GM12878 (cell line): Measurements from ENCODE around the gene SLAMF9. TPM values are rescaled to one million over a fixed set of nuclear protein-coding genes. Genes with fewer than 3 reads are reported as not detected.

Experiments used
- ATAC-seq: fragments of 200-7000 bp; cut with Tn5 transposase; 3 replicates; pipeline ENCODE4 v1.9.1; 2020; ENCODE audit warnings: mild to moderate bottlenecking, moderate library complexity
- BruUV-seq: library from RNA; stranded (reverse); fragments of 400-500 nt; replicated peaks from 2 replicates; lab custom pipeline; 2021; lab: Mats Ljungman, UMichigan
- CTCF ChIA-PET: fragments of 300-600 bp; sonication (Branson Sonifier 250); formaldehyde crosslinking; extraction: SDS; loops from one replicate; lab custom pipeline; 2021; ENCODE audit warnings: inconsistent platforms; lab: Yijun Ruan, JAX
- POLR2A ChIA-PET: fragments of 350-600 bp; formaldehyde crosslinking; extraction: SDS; loops from one replicate; lab custom pipeline; 2021; ENCODE audit warnings: inconsistent platforms; lab: Charles Lee
- RAD21 ChIA-PET: fragments of 300-600 bp; sonication (Branson Sonifier 250); formaldehyde crosslinking; loops from one replicate; lab custom pipeline; 2023; ENCODE audit warnings: antibody characterized with exemption; ENCODE audit not compliant: unreplicated experiment; lab: Charles Lee
- SMC1A ChIA-PET: fragments of 300-600 bp; sonication (Branson Sonifier 250); formaldehyde crosslinking; loops from one replicate; lab custom pipeline; 2023; ENCODE audit not compliant: unreplicated experiment, uncharacterized antibody; lab: Charles Lee
- DNase-seq: peaks from one replicate; pipeline ENCODE4 v3.0.0-alpha.2; 2011; ENCODE audit warnings: low read depth, low spot score
- FAIRE-seq: peaks from 3 replicates; lab custom pipeline; 2011; peaks lifted over from hg19 to GRCh38; lab: Jason Lieb, UNC
- H2AFZ ChIP-seq: 2 replicates; pipeline ENCODE4 v1.6.0; 2011; ENCODE audit warnings: low read depth, low read length, control low read depth; ENCODE audit not compliant: control insufficient read depth
- H3K27ac ChIP-seq: 2 replicates; pipeline ENCODE4 v1.5.1; 2011; ENCODE audit warnings: control low read depth; ENCODE audit not compliant: control insufficient read depth, insufficient read depth
- H3K27me3 ChIP-seq, 2 experiments: replicated peaks in 1 of 2; 2 replicates each; pipeline versions ENCODE4 v1.6.0 to v1.6.1; 2011; ENCODE audit warnings: low read length in 1 of 2; ENCODE audit not compliant: control insufficient read depth in 2 of 2, insufficient read depth in 2 of 2
- H3K36me3 ChIP-seq, 2 experiments: 2 replicates each; pipeline ENCODE4 v1.5.1; 2011; ENCODE audit warnings: low read length in 1 of 2; ENCODE audit not compliant: control insufficient read depth in 2 of 2, insufficient read depth in 2 of 2
- H3K4me1 ChIP-seq: 2 replicates; pipeline ENCODE4 v1.6.1; 2011; ENCODE audit warnings: mild to moderate bottlenecking, low read length, moderate library complexity, mixed read lengths; ENCODE audit not compliant: control insufficient read depth, insufficient read depth
- H3K4me2 ChIP-seq: 2 replicates; pipeline ENCODE4 v1.6.0; 2011; ENCODE audit warnings: control low read depth; ENCODE audit not compliant: control insufficient read depth, insufficient read depth
- H3K4me3 ChIP-seq: fragments of 200-600 bp; sonication (generic); 2 replicates; pipeline ENCODE4 v1.5.1; 2016
- H3K79me2 ChIP-seq: 2 replicates; pipeline ENCODE4 v1.6.0; 2011; ENCODE audit warnings: low read length; ENCODE audit not compliant: control insufficient read depth, insufficient read depth
- H3K9ac ChIP-seq: 2 replicates; pipeline ENCODE4 v1.8.0; 2011; ENCODE audit warnings: low read length, control low read depth, mixed read lengths; ENCODE audit not compliant: control insufficient read depth, insufficient read depth
- H3K9me3 ChIP-seq: replicated peaks from 3 replicates; pipeline ENCODE4 v1.5.1; 2011; ENCODE audit warnings: mild to moderate bottlenecking, low read length; ENCODE audit not compliant: control insufficient read depth, insufficient read depth
- H4K20me1 ChIP-seq: 2 replicates; pipeline ENCODE4 v1.6.0; 2011; ENCODE audit not compliant: control insufficient read depth, insufficient read depth
- ASH2L ChIP-seq: fragments of 300-600, 200-600 bp; sonication (generic); IDR thresholded peaks from 2 replicates; pipeline ENCODE4 v1.6.1; 2017; ENCODE audit warnings: low read depth, mild to moderate bottlenecking, borderline replicate concordance
- DPF2 ChIP-seq: fragments of 450-650 bp; IDR thresholded peaks from 2 replicates; pipeline ENCODE4 v1.6.1; 2017; ENCODE audit warnings: mild to moderate bottlenecking
- MTA2 ChIP-seq: fragments of 450-650 bp; IDR thresholded peaks from 2 replicates; pipeline ENCODE4 v1.6.1; 2016; ENCODE audit warnings: low read depth, mild to moderate bottlenecking, moderate library complexity
- NFYB ChIP-seq: IDR thresholded peaks from 2 replicates; pipeline ENCODE4 v1.6.1; 2011; ENCODE audit warnings: low read depth, mild to moderate bottlenecking, low read length, improper control_type of control experiment, moderate library complexity; ENCODE audit not compliant: insufficient read depth
- NR2F1 ChIP-seq: fragments of 450-650 bp; conservative IDR thresholded peaks from 2 replicates; pipeline ENCODE4 v1.6.1; 2017; ENCODE audit warnings: mild to moderate bottlenecking
- PML ChIP-seq: IDR thresholded peaks from 2 replicates; pipeline ENCODE4 v1.6.1; 2012; ENCODE audit warnings: low read length, inconsistent platforms
- POU2F2 ChIP-seq: IDR thresholded peaks from 3 replicates; pipeline ENCODE4 v1.6.1; 2011; ENCODE audit warnings: low read depth, mild to moderate bottlenecking, low read length, borderline replicate concordance
- RAD21 ChIP-seq: IDR thresholded peaks from 2 replicates; pipeline ENCODE4 v1.6.1; 2011; ENCODE audit warnings: mild to moderate bottlenecking, low read depth, low read length, moderate library complexity; ENCODE audit not compliant: insufficient read depth
- RB1 ChIP-seq: fragments of 450-650 bp; formaldehyde crosslinking; IDR thresholded peaks from 2 replicates; pipeline ENCODE4 v1.6.1; 2017; ENCODE audit warnings: mild to moderate bottlenecking, borderline replicate concordance
- RUNX3 ChIP-seq: IDR thresholded peaks from 2 replicates; pipeline ENCODE4 v1.6.1; 2012; ENCODE audit warnings: low read length, inconsistent platforms
- SREBF2 ChIP-seq: IDR thresholded peaks from 2 replicates; pipeline ENCODE4 v1.6.1; 2012; ENCODE audit warnings: mild to moderate bottlenecking, low read length
- SRF ChIP-seq, 2 experiments: IDR thresholded peaks; 2 replicates each; pipeline ENCODE4 v1.6.1; 2011; ENCODE audit warnings: low read depth in 2 of 2, low read length in 2 of 2, mild to moderate bottlenecking in 1 of 2, moderate library complexity in 1 of 2
- TCF12 ChIP-seq: IDR thresholded peaks from 2 replicates; pipeline ENCODE4 v1.6.1; 2011; ENCODE audit warnings: low read depth, mild to moderate bottlenecking, low read length
- YBX1 ChIP-seq: fragments of 450-650 bp; IDR thresholded peaks from 2 replicates; pipeline ENCODE4 v1.6.1; 2016; ENCODE audit warnings: antibody characterized with exemption
- ZNF217 ChIP-seq: fragments of 450-650 bp; IDR thresholded peaks from 2 replicates; pipeline ENCODE4 v1.6.1; 2017; ENCODE audit warnings: antibody characterized with exemption, mild to moderate bottlenecking
- WGBS: methylation state at CpG from one replicate; pipeline ENCODE4 v1.1.6; 2016; ENCODE audit warnings: low lambda C conversion rate; ENCODE audit not compliant: insufficient replicate concordance, insufficient coverage; ENCODE audit errors: missing lambda C conversion rate; 5-methylcytosine and 5-hydroxymethylcytosine counted together
- in situ Hi-C: fragments of 300-500 bp; cut with MboI; formaldehyde crosslinking; loops from 9 replicates; pipeline ENCODE4 v1.14.3; 2018; ENCODE audit warnings: mixed read lengths
- intact Hi-C: fragments of 100-400 bp; cut with micrococcal nuclease; formaldehyde crosslinking; loops from one replicate; pipeline ENCODE4 v1.14.2; 2022; ENCODE audit not compliant: unreplicated experiment
- polyA plus RNA-seq, 11 experiments: library from polyadenylated mRNA; depleted of rRNA in 4 of 11; unstranded in 6 of 11; stranded (reverse) in 5 of 11; fragments of >200 nt; fragmentation: Nextera tagmentation in 4 of 11; fragmentation: Illumina TruSeq in 1 of 11; extraction: Ambion mirVana in 4 of 11; extraction: Trizol in 1 of 11; gene quantifications; 1 replicate in 1 of 11; 2 replicates in 10 of 11; pipeline versions ENCODE4 v1.2.1 to v1.2.3, GENCODE V29; 2011 to 2016; ENCODE audit warnings: inconsistent platforms in 2 of 11, missing spikeins in 2 of 11, low read depth in 1 of 11
- total RNA-seq, 4 experiments: library from RNA; depleted of rRNA in 3 of 4; stranded (reverse); fragments of >200 nt in 3 of 4; fragmentation: Illumina TruSeq in 1 of 4; extraction: Trizol in 1 of 4; gene quantifications; 2 replicates each; pipeline versions ENCODE4 v1.2.1 to v1.2.3, GENCODE V29; 2013 to 2021
- TF ChIP-seq, protein P1 (sequence below): fragments of 450-650 bp; formaldehyde crosslinking; IDR thresholded peaks from 2 replicates; pipeline ENCODE4 v1.5.0; 2022; ENCODE audit warnings: mild to moderate bottlenecking, missing genetic modification characterization

The SLAMF9 gene
- total and polyA plus RNA-seq, 10 of the 15 experiments (the other 5 are each of a cell fraction or from before 2014, with no cell fraction given), result not detected

DNA sequence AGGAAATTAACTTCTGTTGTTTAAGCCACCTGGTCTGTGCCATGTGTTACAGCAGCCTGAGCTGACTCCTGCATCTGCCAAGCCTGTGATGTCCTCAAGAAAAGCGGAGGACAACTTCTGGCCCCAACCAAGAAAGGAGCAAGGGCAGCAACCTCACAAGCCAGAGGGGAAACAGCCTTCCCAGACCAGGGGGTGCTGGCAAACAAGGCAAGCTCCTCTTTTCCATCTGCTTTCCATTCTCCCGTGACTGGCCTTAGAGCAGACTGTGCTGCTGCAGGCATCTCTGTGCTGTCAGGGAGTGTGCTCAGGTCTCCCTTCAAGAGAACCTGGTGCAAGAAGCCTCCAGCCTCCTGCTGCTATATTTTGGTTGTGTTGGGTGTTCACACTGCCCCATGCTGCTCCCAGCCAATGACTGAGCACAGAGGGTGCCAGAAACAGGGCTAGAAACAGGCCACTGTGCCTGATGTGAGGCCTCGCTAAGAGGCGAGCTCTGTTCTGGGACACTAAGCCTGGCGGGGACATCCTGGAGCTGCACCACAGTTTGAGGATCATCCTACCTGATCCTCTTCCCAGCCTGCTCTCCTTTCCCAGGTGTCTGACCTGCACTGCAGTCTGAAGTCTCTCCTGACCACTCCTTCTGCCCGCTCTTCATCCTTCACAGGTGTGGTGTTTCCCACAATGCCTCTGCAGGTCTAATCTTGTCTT lies 27.5 kb upstream of the SLAMF9 start (continued):
- no peak for TF ChIP-seq MTA2
- no peak for TF ChIP-seq RAD21
- TF ChIP-seq, all 136 proteins: peak for 0

DNA sequence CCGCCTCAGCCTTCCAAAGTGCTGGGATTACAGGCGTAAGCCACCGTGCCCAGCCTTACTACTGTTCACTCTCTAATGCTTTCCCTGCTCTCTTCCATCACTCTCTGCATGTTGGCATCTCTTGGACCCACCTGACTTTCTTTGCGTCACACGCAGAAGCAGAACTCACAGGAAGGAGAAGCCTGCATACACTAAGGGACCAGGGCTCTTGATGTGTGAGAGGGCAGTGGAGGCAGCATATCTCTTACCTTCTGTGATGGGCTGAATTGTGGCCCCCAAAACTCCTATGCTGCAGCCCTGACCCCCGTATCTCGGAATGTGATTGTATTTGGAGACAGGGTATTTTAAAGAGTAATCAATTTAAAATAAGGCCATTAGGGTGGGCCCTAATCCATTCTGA lies 26.7 kb upstream of the SLAMF9 start:
- intact Hi-C loops, result no loop called here
- Histone ChIP-seq H4K20me1 (no peaks in the 10 kb centered on the region), H3K4me2 (no peak overlapping the region), H3K4me3 (no peak overlapping the region), H3K27ac (no peak overlapping the region)
- in situ Hi-C loops, result no loop called here
- no TSS peak for BruUV-seq
- CTCF ChIA-PET, result no interaction called here
- FAIRE-seq (no peak), ATAC-seq (no peak)
- TF ChIP-seq ZNF217 (no peak), DPF2 (no peak), TCF12 (no peak), RB1 (no peak), NFYB (no peak), ASH2L (no peak), PML (no peak), YBX1 (no peak), NR2F1 (no peak), SREBF2 (no peak), POU2F2 (no peak), SRF (IDR thresholded peaks at IDR 0.05; ENCODE audit: low read depth in 2 of 2, low read length in 2 of 2) (no peak), RUNX3 (no peak)
- TF ChIP-seq, protein P1, sequence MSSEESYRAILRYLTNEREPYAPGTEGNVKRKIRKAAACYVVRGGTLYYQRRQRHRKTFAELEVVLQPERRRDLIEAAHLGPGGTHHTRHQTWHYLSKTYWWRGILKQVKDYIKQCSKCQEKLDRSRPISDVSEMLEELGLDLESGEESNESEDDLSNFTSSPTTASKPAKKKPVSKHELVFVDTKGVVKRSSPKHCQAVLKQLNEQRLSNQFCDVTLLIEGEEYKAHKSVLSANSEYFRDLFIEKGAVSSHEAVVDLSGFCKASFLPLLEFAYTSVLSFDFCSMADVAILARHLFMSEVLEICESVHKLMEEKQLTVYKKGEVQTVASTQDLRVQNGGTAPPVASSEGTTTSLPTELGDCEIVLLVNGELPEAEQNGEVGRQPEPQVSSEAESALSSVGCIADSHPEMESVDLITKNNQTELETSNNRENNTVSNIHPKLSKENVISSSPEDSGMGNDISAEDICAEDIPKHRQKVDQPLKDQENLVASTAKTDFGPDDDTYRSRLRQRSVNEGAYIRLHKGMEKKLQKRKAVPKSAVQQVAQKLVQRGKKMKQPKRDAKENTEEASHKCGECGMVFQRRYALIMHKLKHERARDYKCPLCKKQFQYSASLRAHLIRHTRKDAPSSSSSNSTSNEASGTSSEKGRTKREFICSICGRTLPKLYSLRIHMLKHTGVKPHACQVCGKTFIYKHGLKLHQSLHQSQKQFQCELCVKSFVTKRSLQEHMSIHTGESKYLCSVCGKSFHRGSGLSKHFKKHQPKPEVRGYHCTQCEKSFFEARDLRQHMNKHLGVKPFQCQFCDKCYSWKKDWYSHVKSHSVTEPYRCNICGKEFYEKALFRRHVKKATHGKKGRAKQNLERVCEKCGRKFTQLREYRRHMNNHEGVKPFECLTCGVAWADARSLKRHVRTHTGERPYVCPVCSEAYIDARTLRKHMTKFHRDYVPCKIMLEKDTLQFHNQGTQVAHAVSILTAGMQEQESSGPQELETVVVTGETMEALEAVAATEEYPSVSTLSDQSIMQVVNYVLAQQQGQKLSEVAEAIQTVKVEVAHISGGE (CRISPR knock-in tag), result no peak
- TF ChIP-seq, all 136 proteins: peak for 0
- H3K79me2 ChIP-seq, result no peaks in the 10 kb centered on the region
- H3K9me3 ChIP-seq, result no peaks in the 10 kb centered on the region
- H3K4me1 ChIP-seq, result no peaks in the 10 kb centered on the region
- H2AFZ ChIP-seq, result no peak overlapping the region
- ChIA-PET RAD21 (no interaction called here), SMC1A (no interaction called here), POLR2A (no interaction called here)
- 47% methylated on average over 7 of the region's 7 CpGs for WGBS
- DNase-seq, result no peak
- no peaks in the 10 kb centered on the region for H3K36me3 ChIP-seq
- H3K9ac ChIP-seq, result no peak overlapping the region
- peaks cover 0 to 2% of the 10 kb centered on the region in 2 experiments; a peak in 1 of 4 replicates for H3K27me3 ChIP-seq
